GM23338 (cell line): ENCODE results near the gene CDH20. TPM values are rescaled to one million over a fixed set of nuclear protein-coding genes. Genes with fewer than 3 reads are reported as not detected.

Experiments used
- ATAC-seq: fragments of 200-7000 bp; cut with Tn5 transposase; 3 replicates; pipeline ENCODE4 v1.9.1; 2020
- DNase-seq: peaks from one replicate; pipeline ENCODE4 v3.0.0-alpha.2; 2015; ENCODE audit warnings: low spot score
- H2AFZ ChIP-seq: fragments of 200-600 bp; sonication (generic); 2 replicates; pipeline ENCODE4 v1.8.0; 2016; ENCODE audit warnings: antibody characterized with exemption, mild to moderate bottlenecking, moderate library complexity
- H3F3A ChIP-seq: fragments of 200-600 bp; sonication (generic); replicated peaks from 2 replicates; pipeline ENCODE4 v1.8.0; 2017; ENCODE audit warnings: antibody characterized with exemption, mixed run types, low read depth
- H3K27ac ChIP-seq: fragments of 200-600 bp; sonication (generic); 2 replicates; pipeline ENCODE4 v1.6.1; 2016; ENCODE audit warnings: low read depth
- H3K27me3 ChIP-seq: fragments of 200-600 bp; sonication (generic); 2 replicates; pipeline ENCODE4 v1.8.0; 2016; ENCODE audit warnings: mild to moderate bottlenecking, mixed run types, moderate library complexity; ENCODE audit not compliant: insufficient read depth
- H3K36me3 ChIP-seq: fragments of 200-600 bp; sonication (generic); 2 replicates; pipeline ENCODE4 v1.8.0; 2016; ENCODE audit warnings: mild to moderate bottlenecking; ENCODE audit not compliant: insufficient read depth
- H3K4me1 ChIP-seq: fragments of 200-600 bp; sonication (generic); 2 replicates; pipeline ENCODE4 v1.8.0; 2016; ENCODE audit warnings: mild to moderate bottlenecking, moderate library complexity; ENCODE audit not compliant: insufficient read depth
- H3K4me2 ChIP-seq: fragments of 200-600 bp; sonication (generic); 2 replicates; pipeline ENCODE4 v1.7.1; 2017; ENCODE audit warnings: mixed run types
- H3K4me3 ChIP-seq: fragments of 200-600 bp; sonication (generic); 2 replicates; pipeline ENCODE4 v1.6.1; 2016; ENCODE audit warnings: mixed run types
- H3K79me2 ChIP-seq: fragments of 200-600 bp; sonication (generic); replicated peaks from 2 replicates; pipeline ENCODE4 v1.8.0; 2017; ENCODE audit warnings: mild to moderate bottlenecking; ENCODE audit not compliant: insufficient read depth
- H3K9me2 ChIP-seq: fragments of 200-600 bp; sonication (generic); 2 replicates; pipeline ENCODE4 v1.8.0; 2017; ENCODE audit not compliant: insufficient read depth
- H4K20me1 ChIP-seq: fragments of 200-600 bp; sonication (generic); replicated peaks from 2 replicates; pipeline ENCODE4 v1.8.0; 2017; ENCODE audit warnings: mild to moderate bottlenecking; ENCODE audit not compliant: insufficient read depth
- H3K27ac Mint-ChIP-seq: 2 replicates; pipeline ENCODE4 v1.8.0; 2020; ENCODE audit warnings: inconsistent platforms, mild to moderate bottlenecking, moderate library complexity, mixed read lengths
- H3K27me3 Mint-ChIP-seq: 3 replicates; pipeline ENCODE4 v1.8.0; 2022; ENCODE audit warnings: low read depth, mild to moderate bottlenecking, moderate library complexity, mixed read lengths, inconsistent platforms; ENCODE audit not compliant: insufficient read depth, poor library complexity
- H3K36me3 Mint-ChIP-seq: 3 replicates; pipeline ENCODE4 v1.8.0; 2021; ENCODE audit warnings: low read depth, mild to moderate bottlenecking, inconsistent platforms, moderate library complexity, mixed read lengths
- H3K4me1 Mint-ChIP-seq: 3 replicates; pipeline ENCODE4 v1.8.0; 2020; ENCODE audit warnings: mild to moderate bottlenecking, inconsistent platforms, mixed read lengths
- H3K4me3 Mint-ChIP-seq: 3 replicates; pipeline ENCODE4 v1.8.0; 2021; ENCODE audit warnings: moderate library complexity, mild to moderate bottlenecking, inconsistent platforms, mixed read lengths
- H3K9me3 Mint-ChIP-seq: 3 replicates; pipeline ENCODE4 v1.8.0; 2020; ENCODE audit warnings: moderate library complexity, mild to moderate bottlenecking, inconsistent platforms, mixed read lengths
- CREB1 ChIP-seq: fragments of 250-450 bp; sonication (Bioruptor Pico); IDR thresholded peaks from 2 replicates; pipeline ENCODE4 v1.5.0; 2020; ENCODE audit warnings: low read depth, mild to moderate bottlenecking, moderate library complexity
- CTCF ChIP-seq, 2 experiments: fragments of 200-600 bp in 1 of 2; sonication (generic) in 1 of 2; conservative IDR thresholded peaks; 2 replicates each; pipeline versions ENCODE4 v1.5.1 to v1.6.1; 2016 to 2017; ENCODE audit warnings: antibody characterized with exemption in 2 of 2, low read depth in 2 of 2, mild to moderate bottlenecking in 2 of 2, moderate library complexity in 1 of 2
- ETS1 ChIP-seq: IDR thresholded peaks from 2 replicates; pipeline ENCODE4 v1.6.1; 2016; ENCODE audit warnings: antibody characterized with exemption
- EZH2 ChIP-seq: fragments of 200-600 bp; sonication (generic); IDR thresholded peaks from one replicate; pipeline ENCODE4 v1.8.0; 2017; ENCODE audit warnings: antibody characterized with exemption, mild to moderate bottlenecking, low read depth; ENCODE audit not compliant: unreplicated experiment
- EZH2phosphoT487 ChIP-seq: fragments of 200-600 bp; sonication (generic); IDR thresholded peaks from one replicate; pipeline ENCODE4 v1.8.1; 2018; ENCODE audit warnings: antibody characterized with exemption; ENCODE audit not compliant: unreplicated experiment
- JUNB ChIP-seq: IDR thresholded peaks from one replicate; pipeline ENCODE4 v1.6.1; 2016; ENCODE audit warnings: antibody characterized with exemption; ENCODE audit not compliant: unreplicated experiment
- NANOG ChIP-seq: IDR thresholded peaks from 2 replicates; pipeline ENCODE4 v1.6.1; 2016; ENCODE audit warnings: antibody characterized with exemption, borderline replicate concordance
- POLR2AphosphoS5 ChIP-seq: IDR thresholded peaks from 2 replicates; pipeline ENCODE4 v1.6.1; 2016; ENCODE audit warnings: antibody characterized with exemption, low read depth
- REST ChIP-seq: IDR thresholded peaks from one replicate; pipeline ENCODE4 v1.6.1; 2018; ENCODE audit warnings: antibody characterized with exemption; ENCODE audit not compliant: unreplicated experiment
- STAT1 ChIP-seq: IDR thresholded peaks from one replicate; pipeline ENCODE4 v1.6.1; 2016; ENCODE audit warnings: antibody characterized with exemption; ENCODE audit not compliant: unreplicated experiment
- ZNF114 ChIP-seq: fragments of 250-450 bp; sonication (Bioruptor Pico); IDR thresholded peaks from 2 replicates; pipeline ENCODE4 v1.5.0; 2020; ENCODE audit warnings: mild to moderate bottlenecking, moderate library complexity
- ZNF331 ChIP-seq: fragments of 250-450 bp; sonication (Bioruptor Pico); IDR thresholded peaks from 2 replicates; pipeline ENCODE4 v1.5.0; 2020; ENCODE audit warnings: low read depth, mild to moderate bottlenecking, moderate library complexity
- ZNF462 ChIP-seq: fragments of 250-450 bp; sonication (Bioruptor Pico); IDR thresholded peaks from 2 replicates; pipeline ENCODE4 v1.5.0; 2020; ENCODE audit warnings: mild to moderate bottlenecking, moderate library complexity
- polyA plus RNA-seq: library from polyadenylated mRNA; unstranded; fragments of >200 nt; fragmentation: Nextera tagmentation; extraction: Ambion mirVana; gene quantifications from 2 replicates; pipeline ENCODE4 v1.2.1, GENCODE V29; 2016
- total RNA-seq: library from RNA; depleted of rRNA; stranded (reverse); fragments of >200 nt; shearing (Covaris generic); gene quantifications from 2 replicates; pipeline ENCODE4 v1.2.3, GENCODE V29; 2014

CDH20 gene
- total and polyA plus RNA-seq, 2 experiments from 2014 or later = 1.0 TPM; not detected in 1

- Mint-ChIP-seq H3K27me3 (peaks cover 2% of the 10 kb centered on the region), H3K27ac (no peak overlapping the region), H3K4me3 (no peak overlapping the region), H3K4me1 (peaks cover 9% of the 10 kb centered on the region; the same call in 2 of the 3 replicates), H3K36me3 (no peaks in the 10 kb centered on the region), H3K9me3 (no peaks in the 10 kb centered on the region)
- peaks cover 10% of the 10 kb centered on the region; the same call in 1 of the 2 replicates for H3K4me1 ChIP-seq
- H3K4me3 ChIP-seq = no peak overlapping the region
- ATAC-seq (no peak), DNase-seq (no peak)
- no peaks in the 10 kb centered on the region for H3F3A ChIP-seq
- 0 out of 2 replicates have a peak, but pooled peaks cover 4% of the 10 kb centered on the region for H3K9me2 ChIP-seq
- no peaks in the 10 kb centered on the region for H4K20me1 ChIP-seq
- H3K4me2 ChIP-seq = no peak overlapping the region
- no peak overlapping the region for H3K27ac ChIP-seq
- no peaks in the 10 kb centered on the region for H3K79me2 ChIP-seq
- H3K36me3 ChIP-seq = no peaks in the 10 kb centered on the region
- no peak for TF ChIP-seq NANOG
- TF ChIP-seq JUNB = no peak
- TF ChIP-seq EZH2phosphoT487 = no peak
- no peak for TF ChIP-seq REST
- TF ChIP-seq POLR2AphosphoS5 = no peak
- TF ChIP-seq ZNF331 (CRISPR knock-in tag) = no peak
- TF ChIP-seq ETS1 = no peak
- TF ChIP-seq ZNF462 (CRISPR knock-in tag) = no peak
- no peak for TF ChIP-seq CTCF (conservative IDR thresholded peaks at IDR 0.05; ENCODE audit: low read depth in 2 of 2)
- TF ChIP-seq ZNF114 (CRISPR knock-in tag) = no peak
- TF ChIP-seq STAT1 = no peak
- TF ChIP-seq CREB1 (CRISPR knock-in tag) = no peak
- no peak for TF ChIP-seq EZH2
- H3K27me3 ChIP-seq = no peaks in the 10 kb centered on the region
- no peak overlapping the region for H2AFZ ChIP-seq
These were observed 156.1 kb downstream of the CDH20 start for GRCh38 chr18:61489334-61489733.
